ENCODE results near the gene ELMO3. TPM values are rescaled to one million over a fixed set of nuclear protein-coding genes. Genes with fewer than 3 reads are reported as not detected.

Gene ELMO3
- total RNA-seq, 1 donor: 1.6 TPM

- DNase-seq (ENCODE audit: low read depth in 2 of 3, low spot score in 2 of 3): no peak
Observed at GRCh38 chr16:67181346-67181745, 17.6 kb upstream of the ELMO3 start.

- DNase-seq (ENCODE audit: low read depth in 2 of 3, low spot score in 2 of 3): no peak
Observed at GRCh38 chr16:67182288-67182687, 16.6 kb upstream of the ELMO3 start.

GRCh38 chr16:67183284-67183626, 15.7 kb upstream of the ELMO3 start:
- no peak for DNase-seq (ENCODE audit: low read depth in 2 of 3, low spot score in 2 of 3)

GRCh38 chr16:67183627-67184452, 15.1 kb upstream of the ELMO3 start, which contains the start of gene MATCAP1:
Gene MATCAP1, minus strand, starts transcription at chr16:67183963. Its CDS starts 3,353 bp downstream, at chr16:67180610.
- peak; percentile 90 to 98 (median 95) for DNase-seq (ENCODE audit: low read depth in 2 of 3, low spot score in 2 of 3)

- DNase-seq (ENCODE audit: low read depth in 2 of 3, low spot score in 2 of 3): no peak
Observed at GRCh38 chr16:67184453-67184994, 14.4 kb upstream of the ELMO3 start.

- peak in 2 of 3 donors; percentile 81 to 88 for DNase-seq (ENCODE audit: low read depth in 2 of 3, low spot score in 2 of 3)
Observed at GRCh38 chr16:67184995-67185650, 13.8 kb upstream of the ELMO3 start.

GRCh38 chr16:67185651-67186134, 13.2 kb upstream of the ELMO3 start:
- no peak for DNase-seq (ENCODE audit: low read depth in 2 of 3, low spot score in 2 of 3)

- no peak for DNase-seq (ENCODE audit: low read depth in 2 of 3, low spot score in 2 of 3)
Observed at GRCh38 chr16:67186550-67186950, 12.4 kb upstream of the ELMO3 start.

GRCh38 chr16:67187175-67187890, 11.6 kb upstream of the ELMO3 start:
- no peak for DNase-seq (ENCODE audit: low read depth in 2 of 3, low spot score in 2 of 3)

- no peak for DNase-seq (ENCODE audit: low read depth in 2 of 3, low spot score in 2 of 3)
Observed at GRCh38 chr16:67188323-67188722, 10.6 kb upstream of the ELMO3 start.

GRCh38 chr16:67188798-67189197, 10.1 kb upstream of the ELMO3 start:
- DNase-seq (ENCODE audit: low read depth in 2 of 3, low spot score in 2 of 3): no peak

GRCh38 chr16:67190041-67190440, 8.9 kb upstream of the ELMO3 start, which contains the start of gene EXOC3L1:
Gene EXOC3L1, minus strand, starts transcription at chr16:67190136. Its CDS starts 460 bp downstream, at chr16:67189676.
- no peak for DNase-seq (ENCODE audit: low read depth in 2 of 3, low spot score in 2 of 3)

- no peak for DNase-seq (ENCODE audit: low read depth in 2 of 3, low spot score in 2 of 3)
Observed at GRCh38 chr16:67190448-67191399, 8.2 kb upstream of the ELMO3 start.

- no peak for DNase-seq (ENCODE audit: low read depth in 2 of 3, low spot score in 2 of 3)
Observed at GRCh38 chr16:67191411-67191994, 7.4 kb upstream of the ELMO3 start.

- peak; percentile 61 to 94 (median 91) for DNase-seq (ENCODE audit: low read depth in 2 of 3, low spot score in 2 of 3)
Observed at GRCh38 chr16:67191995-67192681, 6.8 kb upstream of the ELMO3 start, which contains the start of gene E2F4. Gene E2F4, plus strand, starts transcription at chr16:67192155. Its CDS starts 73 bp downstream, at chr16:67192228.

- DNase-seq (ENCODE audit: low read depth in 2 of 3, low spot score in 2 of 3): no peak
Observed at GRCh38 chr16:67192781-67193361, 6.1 kb upstream of the ELMO3 start.

GRCh38 chr16:67193536-67193935, 5.4 kb upstream of the ELMO3 start:
- DNase-seq (ENCODE audit: low read depth in 2 of 3, low spot score in 2 of 3): no peak

GRCh38 chr16:67194260-67194659, 4.7 kb upstream of the ELMO3 start:
- no peak for DNase-seq (ENCODE audit: low read depth in 2 of 3, low spot score in 2 of 3)
